Activated T-helper 1 cell treated with anti-CD3 and anti-CD28 coated beads, Interleukin-12 subunit alpha, Interleukin-12 subunit beta, Interleukin-2, Interleukin-4 antibody, amounts not matched to agents 30 ng/mL and 10 ng/mL and 1 ng/mL, durations not matched to agents 14 hours and 24 hours and 36 hours (primary cell): ENCODE results near the gene PIP. TPM values are rescaled to one million over a fixed set of nuclear protein-coding genes. Genes with fewer than 3 reads are reported as not detected.
"Not testable (repeated sequence)": the region's sequence is repeated elsewhere in the genome, so short reads cannot be mapped to it uniquely, and the experiment has no call there.

Source experiments
- DNase-seq: peaks from one replicate; pipeline ENCODE4 v3.0.0; 2021; ENCODE audit warnings: low spot score
- H3K27ac Mint-ChIP-seq: one replicate; pipeline ENCODE4 v1.8.0; 2021; ENCODE audit warnings: mild to moderate bottlenecking, mixed read lengths
- H3K27me3 Mint-ChIP-seq: one replicate; pipeline ENCODE4 v1.8.0; 2022; ENCODE audit warnings: mild to moderate bottlenecking, moderate library complexity, mixed read lengths; ENCODE audit not compliant: insufficient read depth
- H3K36me3 Mint-ChIP-seq: one replicate; pipeline ENCODE4 v1.8.0; 2021; ENCODE audit warnings: low read depth, mixed read lengths
- H3K4me1 Mint-ChIP-seq: one replicate; pipeline ENCODE4 v1.8.0; 2021; ENCODE audit warnings: low read depth, mixed read lengths
- H3K4me3 Mint-ChIP-seq: one replicate; pipeline ENCODE4 v1.8.0; 2021; ENCODE audit warnings: mild to moderate bottlenecking, moderate library complexity, mixed read lengths
- H3K9me3 Mint-ChIP-seq: one replicate; pipeline ENCODE4 v1.8.0; 2021; ENCODE audit warnings: mixed read lengths
- intact Hi-C: fragments of 100-400 bp; cut with micrococcal nuclease; formaldehyde crosslinking; loops from one replicate; pipeline ENCODE4 v1.15.1; 2024
- total RNA-seq: library from RNA; stranded (reverse); gene quantifications from 2 replicates; pipeline ENCODE4 v1.2.3, GENCODE V29; 2022

PIP gene
- total RNA-seq, 1 donor from 2014 or later: not detected

DNA sequence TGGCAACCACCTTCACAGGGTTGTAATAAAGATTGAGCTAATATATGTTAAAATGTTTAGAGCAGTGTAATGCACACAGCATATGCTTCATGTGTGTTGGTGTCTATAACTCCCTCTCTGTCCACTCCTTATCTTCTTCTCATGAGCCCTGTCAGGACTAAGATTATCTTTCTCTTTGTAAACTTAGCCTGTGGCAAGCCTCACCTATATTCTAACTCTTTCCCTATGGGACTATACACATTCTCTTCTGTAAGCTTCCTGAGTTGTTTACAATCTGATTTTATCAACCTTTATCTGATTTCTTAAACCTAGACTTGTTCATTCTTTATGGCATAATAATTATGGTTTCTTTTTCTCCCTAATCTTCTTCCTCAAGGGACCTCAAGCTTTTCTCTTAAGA is 2.4 kb upstream of the PIP start:
- Mint-ChIP-seq H3K4me3 (no peak overlapping the region), H3K9me3 (peaks cover 4% of the 10 kb centered on the region), H3K4me1 (no peaks in the 10 kb centered on the region), H3K27ac (no peak overlapping the region), H3K27me3 (peaks cover 6% of the 10 kb centered on the region), H3K36me3 (no peaks in the 10 kb centered on the region)
- DNase-seq: no peak
- intact Hi-C loops: no loop called here

DNA sequence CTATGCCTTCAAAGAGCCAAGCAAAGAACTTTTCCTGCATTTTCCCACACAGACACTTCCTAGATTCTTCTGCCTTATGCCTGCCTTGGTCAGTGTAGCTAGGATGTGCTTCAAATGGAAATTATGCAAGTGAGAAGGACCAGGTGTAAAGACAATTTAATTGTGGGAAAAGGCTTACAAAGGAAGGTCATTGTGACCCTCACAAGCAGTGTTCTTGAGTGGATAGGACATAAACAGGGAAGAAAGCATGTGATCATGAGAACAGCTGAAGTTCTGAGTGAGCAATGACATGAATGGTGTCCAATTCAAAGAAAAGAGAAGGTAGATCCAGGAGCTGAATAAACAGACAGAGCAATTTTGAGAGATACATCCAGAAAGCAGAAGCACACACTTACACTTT is 1.3 kb upstream of the PIP start:
- peaks cover 3% of the 10 kb centered on the region for H3K9me3 Mint-ChIP-seq
- no peak overlapping the region for H3K27ac Mint-ChIP-seq
- H3K27me3 Mint-ChIP-seq: peaks cover 11% of the 10 kb centered on the region
- no peak overlapping the region for H3K4me3 Mint-ChIP-seq
- no peaks in the 10 kb centered on the region for H3K4me1 Mint-ChIP-seq
- intact Hi-C loops: no loop called here
- DNase-seq: no peak
- no peaks in the 10 kb centered on the region for H3K36me3 Mint-ChIP-seq

DNA sequence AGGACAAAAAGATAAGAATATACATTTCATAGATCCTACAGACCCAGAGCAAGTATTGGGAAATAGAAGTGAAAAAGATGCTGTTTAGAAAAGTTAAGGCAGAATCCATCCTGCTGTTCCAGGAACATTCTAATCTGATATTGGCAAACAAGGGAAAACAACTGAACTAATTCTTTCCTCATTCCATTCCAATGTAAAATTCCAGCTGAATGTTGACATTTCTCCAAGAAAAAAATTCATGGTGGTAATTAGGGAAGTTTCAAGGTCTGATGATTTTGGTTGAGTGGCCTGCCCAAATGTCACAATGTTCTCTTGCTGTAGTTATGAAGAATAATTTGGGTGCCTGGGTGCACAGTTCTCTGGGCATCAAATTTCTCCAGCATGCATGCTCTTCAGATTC is 15.2 kb downstream of the PIP start:
- Mint-ChIP-seq H3K9me3 (peaks cover 10% of the 10 kb centered on the region), H3K4me1 (no peaks in the 10 kb centered on the region), H3K27ac (no peak overlapping the region), H3K4me3 (no peak overlapping the region), H3K36me3 (no peaks in the 10 kb centered on the region), H3K27me3 (peaks cover 2% of the 10 kb centered on the region)
- DNase-seq: no peak
- intact Hi-C loops: no loop called here

DNA sequence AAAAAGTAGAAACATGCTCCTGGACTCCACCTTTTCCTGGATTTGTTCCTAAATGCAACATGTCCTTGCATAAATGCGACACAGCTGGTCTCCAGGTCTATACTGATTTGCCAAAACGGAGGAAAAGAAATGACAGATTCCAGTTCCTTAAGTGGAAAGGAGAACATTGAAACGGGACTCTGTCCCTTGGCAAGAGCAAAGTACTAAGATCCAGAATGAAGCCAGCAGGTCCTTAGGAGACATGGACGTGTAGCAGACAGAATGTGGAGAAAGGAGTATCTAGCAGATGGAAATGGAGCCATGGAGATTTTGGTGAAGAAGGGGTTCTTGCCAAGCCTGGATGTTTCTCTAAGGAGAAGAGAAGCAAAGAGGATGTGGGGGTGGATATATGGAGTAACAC is 16.2 kb downstream of the PIP start:
- Mint-ChIP-seq H3K36me3 (no peaks in the 10 kb centered on the region), H3K9me3 (peaks cover 10% of the 10 kb centered on the region), H3K27me3 (peaks cover 2% of the 10 kb centered on the region), H3K27ac (no peak overlapping the region), H3K4me1 (no peaks in the 10 kb centered on the region), H3K4me3 (no peak overlapping the region)
- no peak for DNase-seq
- intact Hi-C loops: no loop called here

- intact Hi-C loops: no loop called here
- Mint-ChIP-seq H3K27me3 (peaks cover 2% of the 10 kb centered on the region), H3K4me1 (no peaks in the 10 kb centered on the region), H3K27ac (no peak overlapping the region), H3K9me3 (peaks cover 10% of the 10 kb centered on the region), H3K36me3 (no peaks in the 10 kb centered on the region), H3K4me3 (no peak overlapping the region)
- no peak for DNase-seq
Measured at GRCh38 chr7:143148651-143149050, 16.8 kb downstream of the PIP start.

- H3K4me3 Mint-ChIP-seq, H3K36me3 Mint-ChIP-seq, H3K27me3 Mint-ChIP-seq, H3K4me1 Mint-ChIP-seq, intact Hi-C loops, DNase-seq, H3K27ac Mint-ChIP-seq: not testable (repeated sequence)
- H3K9me3 Mint-ChIP-seq: peaks cover 10% of the 10 kb centered on the region
Measured at GRCh38 chr7:143150696-143151095, 18.8 kb downstream of the PIP start.

GRCh38 chr7:143158617-143159016 is 26.7 kb downstream of the PIP start:
- H3K4me1 Mint-ChIP-seq, DNase-seq, H3K36me3 Mint-ChIP-seq, H3K4me3 Mint-ChIP-seq, H3K9me3 Mint-ChIP-seq, intact Hi-C loops, H3K27ac Mint-ChIP-seq, H3K27me3 Mint-ChIP-seq: not testable (repeated sequence)

DNA sequence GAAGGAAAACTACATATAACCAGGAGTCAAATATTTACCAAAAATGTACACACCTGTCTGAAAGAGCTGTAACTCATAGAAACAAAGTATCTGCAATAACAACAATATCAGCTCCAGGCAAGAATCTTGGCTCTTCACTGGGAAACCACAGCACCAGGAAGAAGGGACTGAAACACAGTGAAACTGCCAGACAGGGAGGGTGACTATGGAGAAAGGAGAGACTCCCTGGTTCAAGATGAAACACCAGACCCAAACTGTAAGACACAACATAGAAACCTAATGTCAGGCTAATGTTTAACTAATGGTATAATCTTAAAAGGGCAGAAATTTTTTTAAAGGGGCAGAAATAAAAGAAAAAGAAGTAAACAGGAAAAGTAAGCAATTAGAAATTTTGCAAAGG is 39.8 kb downstream of the PIP start:
- Mint-ChIP-seq H3K4me1 (no peaks in the 10 kb centered on the region), H3K36me3 (no peaks in the 10 kb centered on the region), H3K27me3 (peaks cover 3% of the 10 kb centered on the region), H3K4me3 (no peak overlapping the region), H3K9me3 (no peaks in the 10 kb centered on the region), H3K27ac (no peak overlapping the region)
- intact Hi-C loops: no loop called here
- no peak for DNase-seq

DNA sequence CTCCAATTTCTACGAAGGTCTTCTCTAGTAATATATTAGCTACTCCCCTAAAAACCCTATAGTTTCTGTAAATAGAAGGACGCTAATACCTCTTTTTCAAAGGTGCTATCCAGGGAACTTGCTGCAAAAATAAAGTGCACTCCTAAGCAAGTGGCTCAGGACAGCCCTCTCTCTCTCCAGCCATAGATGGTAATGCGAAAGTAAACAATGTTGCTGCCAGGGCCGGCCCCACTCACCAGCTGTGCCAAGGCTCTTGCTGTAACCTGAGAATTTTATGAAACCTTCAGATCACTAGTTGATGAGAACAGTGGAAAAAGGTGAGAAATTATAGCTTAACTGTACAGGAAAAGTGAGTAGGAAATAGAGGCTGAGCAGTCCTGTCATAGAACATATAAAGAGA is 40.5 kb downstream of the PIP start:
- H3K27me3 Mint-ChIP-seq: peaks cover 3% of the 10 kb centered on the region
- intact Hi-C loops: no loop called here

GRCh38 chr7:143176128-143176527 is 44.3 kb downstream of the PIP start:
- intact Hi-C loops: no loop called here
- no peaks in the 10 kb centered on the region for H3K4me1 Mint-ChIP-seq
- H3K9me3 Mint-ChIP-seq: peaks cover 18% of the 10 kb centered on the region
- no peak for DNase-seq
- peaks cover 3% of the 10 kb centered on the region for H3K27me3 Mint-ChIP-seq
- H3K27ac Mint-ChIP-seq: no peak overlapping the region
- H3K36me3 Mint-ChIP-seq: no peaks in the 10 kb centered on the region
- no peak overlapping the region for H3K4me3 Mint-ChIP-seq

More for the DNA sequence above, 40.5 kb downstream of the PIP start:
- H3K27ac Mint-ChIP-seq: no peak overlapping the region
- H3K4me1 Mint-ChIP-seq: no peaks in the 10 kb centered on the region
- H3K4me3 Mint-ChIP-seq: no peak overlapping the region
- peaks cover 3% of the 10 kb centered on the region for H3K9me3 Mint-ChIP-seq
- DNase-seq: no peak
- H3K36me3 Mint-ChIP-seq: no peaks in the 10 kb centered on the region

DNA sequence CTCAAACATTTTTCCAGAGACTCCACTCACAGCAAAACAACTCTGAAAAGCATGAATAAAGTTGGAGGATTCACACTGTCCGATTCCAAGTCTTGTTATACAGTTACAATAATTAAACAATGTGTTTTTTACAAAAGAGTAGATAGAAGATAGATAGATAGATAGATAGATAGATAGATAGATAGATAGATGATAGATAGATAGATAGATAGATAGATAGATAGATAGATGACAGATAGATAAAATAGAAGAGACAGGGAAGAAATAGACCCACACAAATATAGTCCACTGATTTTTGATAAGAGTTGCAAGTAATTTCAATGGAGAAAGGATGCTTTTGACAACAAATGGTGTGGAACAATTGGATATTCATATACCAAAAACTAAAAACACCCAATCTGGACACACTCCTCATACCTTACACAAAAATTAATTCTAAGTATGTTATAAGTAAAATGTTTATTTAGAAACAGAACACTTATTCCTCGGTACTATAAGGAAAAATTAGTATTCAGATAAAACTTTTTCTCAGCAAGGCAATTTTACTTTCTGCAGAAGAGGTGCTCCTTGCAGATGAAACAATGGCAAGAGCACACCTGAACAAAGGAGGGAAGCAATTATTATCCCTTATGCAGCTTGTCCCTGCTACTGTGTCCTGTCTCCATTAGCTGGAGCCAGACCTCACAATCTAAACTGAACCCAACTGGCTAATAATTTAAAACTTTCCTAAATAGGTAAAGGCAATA is 45.7 kb downstream of the PIP start:
- no peak overlapping the region for H3K27ac Mint-ChIP-seq
- no peak for DNase-seq
- H3K36me3 Mint-ChIP-seq: no peaks in the 10 kb centered on the region
- peaks cover 22% of the 10 kb centered on the region for H3K9me3 Mint-ChIP-seq
- H3K27me3 Mint-ChIP-seq: no peaks in the 10 kb centered on the region
- H3K4me3 Mint-ChIP-seq: no peak overlapping the region
- no peaks in the 10 kb centered on the region for H3K4me1 Mint-ChIP-seq
- intact Hi-C loops: no loop called here

DNA sequence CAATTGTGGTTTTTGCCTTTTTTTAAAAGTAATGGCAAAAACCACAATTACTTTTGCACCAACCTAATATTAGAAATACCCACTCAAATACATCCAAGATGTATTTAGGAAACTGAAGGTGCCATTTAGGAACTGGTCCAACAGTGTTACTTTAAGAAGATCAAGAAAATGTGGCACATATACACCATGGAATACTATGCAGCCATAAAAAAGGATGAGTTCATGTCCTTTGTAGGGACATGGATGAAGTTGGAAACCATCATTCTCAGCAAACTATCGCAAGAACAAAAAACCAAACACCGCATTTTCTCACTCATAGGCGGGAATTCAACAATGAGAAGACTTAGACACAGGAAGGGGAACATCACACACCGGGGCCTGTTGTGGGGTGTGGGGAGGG is 48.9 kb downstream of the PIP start:
- intact Hi-C loops, H3K4me1 Mint-ChIP-seq: not testable (repeated sequence)

GRCh38 chr7:143181349-143181748 is 49.5 kb downstream of the PIP start:
- peaks cover 22% of the 10 kb centered on the region for H3K9me3 Mint-ChIP-seq
- H3K4me3 Mint-ChIP-seq: no peak overlapping the region
- H3K27me3 Mint-ChIP-seq: no peaks in the 10 kb centered on the region
- H3K27ac Mint-ChIP-seq: no peak overlapping the region
- intact Hi-C loops: no loop called here
- DNase-seq: no peak
- no peaks in the 10 kb centered on the region for H3K36me3 Mint-ChIP-seq
- H3K4me1 Mint-ChIP-seq: no peaks in the 10 kb centered on the region

More for the DNA sequence above, 48.9 kb downstream of the PIP start:
- H3K9me3 Mint-ChIP-seq: peaks cover 22% of the 10 kb centered on the region
- not testable (repeated sequence) for DNase-seq, H3K36me3 Mint-ChIP-seq, H3K27me3 Mint-ChIP-seq, H3K27ac Mint-ChIP-seq, H3K4me3 Mint-ChIP-seq

GRCh38 chr7:143183024-143183423 is 51.1 kb downstream of the PIP start, which contains the start of gene TAS2R39:
TAS2R39 (plus strand) TSS chr7:143183419; CDS start chr7:143183419, 0 bp downstream.
- Mint-ChIP-seq H3K4me1 (no peaks in the 10 kb centered on the region), H3K9me3 (peaks cover 13% of the 10 kb centered on the region), H3K27me3 (peaks cover 3% of the 10 kb centered on the region), H3K27ac (no peak within 1 kb of the TSS), H3K4me3 (no peak within 1 kb of the TSS), H3K36me3 (no peaks in the 10 kb centered on the region)
- intact Hi-C loops: no loop called here
- no peak for DNase-seq
